T-helper 1 cell (primary cell): ENCODE results near the gene AQP6.

Experiments
- DNase-seq, 5 donors: peaks; one replicate each; pipeline ENCODE4 v3.0.0-alpha.2; 2012 to 2020

Gene AQP6

GRCh38 chr12:50004696-50005095 is 31.9 kb downstream of the AQP6 start:
- no peak for DNase-seq

GRCh38 chr12:50005175-50005574 is 32.4 kb downstream of the AQP6 start:
- DNase-seq, result no peak

- no peak for DNase-seq
Observed at GRCh38 chr12:50006280-50006679, 33.5 kb downstream of the AQP6 start.

DNA sequence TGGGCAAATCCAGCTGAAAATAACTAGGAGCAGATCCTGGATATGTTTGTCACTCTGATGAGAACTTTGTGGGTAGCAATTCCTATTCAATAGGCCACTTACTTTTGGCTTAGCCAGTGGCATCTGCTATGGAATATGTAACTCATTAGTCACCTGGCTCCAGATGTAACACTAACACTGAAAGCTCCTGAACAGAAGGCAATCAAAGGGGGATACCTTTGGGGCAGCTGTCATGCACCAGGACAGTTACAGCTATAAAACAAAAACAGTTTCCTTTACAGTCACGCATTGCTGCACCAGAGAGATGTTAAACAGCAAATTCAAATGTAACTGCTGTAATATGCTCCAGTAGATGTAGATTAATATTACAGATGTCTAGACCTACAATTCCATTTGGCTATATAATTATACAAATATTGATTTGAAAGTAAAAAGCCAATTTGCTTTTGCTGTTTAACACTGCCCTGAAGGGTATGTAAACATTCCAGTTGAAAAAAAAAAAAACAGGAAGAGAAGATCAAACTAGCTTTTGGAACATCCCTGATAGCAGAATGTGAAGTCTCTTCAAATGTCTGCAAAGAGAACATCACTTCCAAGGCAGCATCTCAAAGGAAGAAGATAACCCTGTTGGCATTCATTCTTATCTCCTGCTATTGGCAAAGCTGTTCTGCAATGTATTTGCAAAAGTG is 34.2 kb downstream of the AQP6 start:
- DNase-seq, result no peak

GRCh38 chr12:50013361-50014147 is 40.8 kb downstream of the AQP6 start:
- DNase-seq, result no peak

- no peak for DNase-seq
Observed at GRCh38 chr12:50014342-50014741, 41.6 kb downstream of the AQP6 start.

DNA sequence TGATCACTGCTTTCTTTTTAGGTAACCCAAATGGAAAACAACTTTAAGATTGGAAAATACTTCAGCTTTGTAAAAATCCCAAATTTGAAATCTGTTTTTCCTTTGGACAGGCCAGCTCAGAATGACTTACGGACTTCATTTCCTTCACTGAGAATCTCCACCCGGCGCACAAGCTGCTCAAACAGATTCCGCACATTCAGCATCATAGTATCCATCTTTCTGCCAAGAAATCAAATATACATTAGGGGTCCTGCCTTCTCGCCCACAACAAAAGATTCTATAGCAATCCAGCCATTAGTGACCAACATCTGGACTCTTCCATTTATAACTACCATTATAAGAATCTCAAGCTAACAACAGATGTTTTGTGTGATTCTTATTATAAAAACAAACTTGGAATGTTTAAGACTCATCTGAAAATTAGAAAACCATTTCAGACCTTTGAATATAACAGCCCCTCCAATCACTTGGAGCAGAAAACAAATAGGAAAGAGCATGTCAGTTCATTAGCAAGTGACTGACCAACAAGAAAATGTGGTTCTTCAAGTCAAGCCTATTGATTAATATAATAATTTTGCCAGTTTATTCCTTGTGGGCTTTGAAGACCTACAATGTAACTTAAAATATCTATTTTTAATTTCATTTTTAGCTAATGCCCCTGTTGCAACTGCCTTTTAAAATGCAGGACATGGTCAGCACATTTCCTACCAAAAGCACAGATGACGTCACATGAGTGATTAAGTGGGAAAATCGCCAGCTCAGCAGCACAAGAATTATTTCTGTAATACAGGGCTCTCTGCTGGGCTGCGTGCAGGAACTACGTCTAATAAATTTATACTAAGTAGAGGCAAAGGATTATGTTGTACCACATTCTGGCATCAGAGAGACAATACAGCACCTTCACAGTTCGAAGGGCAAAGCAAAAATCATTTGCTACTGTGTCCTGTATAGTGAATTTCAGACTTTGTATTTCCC is 44.0 kb downstream of the AQP6 start:
- no peak for DNase-seq

DNA sequence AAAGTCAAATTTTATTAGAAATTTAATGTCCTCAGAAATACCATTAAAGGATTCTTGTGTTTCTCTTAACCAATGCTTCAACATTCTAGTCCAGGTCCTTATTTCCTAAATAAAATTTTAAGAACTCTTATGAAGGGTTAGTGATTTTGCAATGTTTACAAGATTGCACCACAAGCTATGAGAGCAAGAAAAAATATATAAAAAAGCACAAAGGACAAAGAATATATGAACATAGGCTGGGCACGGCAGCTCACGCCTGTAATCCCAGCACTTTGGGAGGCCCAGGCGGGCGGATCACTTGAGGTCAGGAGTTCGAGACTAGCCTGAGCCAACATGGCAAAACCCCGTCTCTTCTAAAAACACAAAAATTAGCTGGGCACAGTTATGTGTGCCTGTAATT is 44.9 kb downstream of the AQP6 start:
- no peak for DNase-seq

DNA sequence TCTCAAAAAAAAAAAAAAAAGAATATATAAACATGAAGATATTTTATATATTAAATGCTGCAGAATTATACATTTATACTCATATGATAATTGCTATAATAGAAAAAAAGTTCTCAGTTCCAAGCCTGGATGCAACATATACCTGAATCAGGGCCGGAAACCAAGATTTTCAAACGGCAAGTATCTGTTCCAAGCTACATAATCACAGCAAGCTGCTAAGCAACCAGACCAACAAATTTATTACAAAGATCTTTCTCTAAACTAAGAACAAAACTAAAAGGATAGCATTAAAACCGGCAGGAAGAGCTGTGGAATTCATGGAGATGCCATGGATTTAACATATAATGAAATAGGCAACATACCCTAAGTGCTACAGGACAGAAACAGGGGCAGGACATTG is 45.4 kb downstream of the AQP6 start:
- no peak for DNase-seq

- no peak for DNase-seq
Observed at GRCh38 chr12:50018968-50019367, 46.2 kb downstream of the AQP6 start.

DNA sequence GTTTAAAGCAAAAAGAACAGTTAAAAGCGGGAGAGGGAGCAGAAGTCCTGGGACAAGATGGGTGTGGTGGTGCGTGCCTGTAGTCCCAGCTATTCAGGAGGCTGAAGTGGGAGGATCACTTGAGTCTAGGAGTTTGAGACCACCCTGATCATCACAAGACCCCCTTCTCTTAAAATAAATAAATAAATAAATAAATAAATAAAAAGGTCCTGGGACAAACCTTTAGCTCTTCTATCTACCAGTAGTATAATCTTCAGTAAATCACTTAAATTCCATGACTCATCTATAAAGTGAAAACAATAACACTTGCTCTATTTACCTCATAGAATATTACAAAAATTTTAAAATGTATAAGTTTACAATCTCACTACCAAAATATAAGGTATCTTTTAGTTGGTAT is 46.8 kb downstream of the AQP6 start:
- DNase-seq, result no peak

GRCh38 chr12:50021031-50021430 is 48.3 kb downstream of the AQP6 start:
- no peak for DNase-seq

GRCh38 chr12:50022903-50023302 is 50.2 kb downstream of the AQP6 start:
- DNase-seq, result no peak

DNA sequence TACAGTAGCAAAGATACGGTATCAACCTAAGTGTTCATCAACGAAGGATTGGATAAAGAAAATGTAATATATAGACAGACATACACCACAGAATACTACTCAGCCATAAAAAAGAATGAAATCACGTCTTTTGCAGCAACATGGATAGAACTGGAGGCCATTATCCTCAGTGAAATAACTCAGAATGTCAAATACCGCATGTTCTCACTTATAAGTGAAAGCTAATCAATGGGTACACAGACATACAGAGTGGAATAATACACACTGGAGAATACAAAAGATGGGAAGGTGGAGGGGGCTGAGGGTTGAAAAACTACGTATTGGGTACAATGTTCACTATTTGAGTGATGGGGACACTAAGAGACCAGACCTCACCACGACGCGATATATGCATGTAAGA is 51.5 kb downstream of the AQP6 start:
- no peak for DNase-seq

DNA sequence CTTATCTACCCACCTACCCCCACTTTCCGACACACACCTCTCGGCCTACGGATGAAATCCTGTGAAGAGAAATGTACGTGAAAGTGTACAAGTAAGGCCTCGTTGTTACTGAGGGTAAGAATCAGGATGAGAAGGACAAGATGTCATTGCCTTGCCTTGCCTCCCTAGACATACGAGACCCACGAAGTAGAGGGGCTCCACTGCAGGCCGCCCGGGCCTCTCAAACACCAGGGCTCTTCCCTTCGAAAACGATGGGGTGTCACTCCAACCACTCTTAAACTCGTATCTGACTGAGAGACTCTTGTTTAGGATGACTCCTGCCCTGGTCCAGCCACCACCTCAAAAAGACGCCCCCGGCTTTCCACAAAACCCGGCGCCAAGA is 52.0 kb downstream of the AQP6 start:
- peak in 1 of 5 donors; percentile 33 for DNase-seq

GRCh38 chr12:50025187-50026059 is 52.7 kb downstream of the AQP6 start, which contains the start of gene RACGAP1:
Gene RACGAP1 (minus strand): TSS chr12:50025494. CDS start chr12:50016715, 8,779 bp downstream.
- peak; percentile 89 to 99 (median 94) for DNase-seq

- no peak for DNase-seq
Observed at GRCh38 chr12:50026691-50027090, 53.9 kb downstream of the AQP6 start.
